NCI-H1436 treated with DMSO at 0.1 percent for 48 hours (cell line): ENCODE results near the gene STX18.
"Not testable (repeated sequence)": the region's sequence is repeated elsewhere in the genome, so short reads cannot be mapped to it uniquely, and the experiment has no call there.

ENCODE experiments used
- DNase-seq: peaks from one replicate; lab custom pipeline; 2025; lab: John Stamatoyannopoulos, UW

STX18 gene

DNA sequence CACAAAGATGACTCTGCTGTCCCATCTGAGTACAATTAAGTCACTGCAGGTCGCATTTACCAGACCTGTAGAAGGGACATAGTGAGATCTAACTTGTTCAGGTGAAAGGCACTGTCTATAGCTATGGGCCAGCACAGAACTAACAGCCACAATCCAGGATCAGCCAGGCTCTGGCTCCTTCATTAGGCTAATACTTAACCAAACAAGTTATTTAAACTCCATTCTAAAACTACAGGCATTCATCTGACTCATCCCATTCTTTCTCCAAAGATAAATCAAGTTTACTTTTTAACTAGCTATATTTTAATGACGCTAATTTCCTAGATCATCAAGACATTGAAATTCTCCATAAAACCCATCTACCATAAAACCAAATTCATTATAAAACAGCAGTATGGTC lies 62.5 kb downstream of the STX18 start:
- no peak for DNase-seq

DNA sequence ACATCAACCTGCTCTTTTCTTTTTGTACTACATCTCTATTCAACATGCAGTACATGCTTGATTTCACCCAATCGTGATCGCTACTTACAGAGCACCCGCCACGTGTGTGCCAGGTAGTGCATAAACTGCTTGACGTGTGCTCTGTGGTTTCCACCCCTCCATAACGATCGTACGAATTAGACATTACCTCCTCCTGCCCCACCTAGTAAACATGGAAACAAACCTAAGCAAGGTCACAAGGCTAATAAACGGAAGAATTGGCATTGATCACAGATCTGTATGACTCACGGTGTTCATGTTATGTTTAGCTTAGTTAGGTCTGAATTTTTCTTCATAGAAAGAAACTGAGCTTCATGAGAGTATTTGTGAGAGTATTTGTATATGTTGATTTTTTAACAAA lies 64.1 kb downstream of the STX18 start:
- no peak for DNase-seq

DNA sequence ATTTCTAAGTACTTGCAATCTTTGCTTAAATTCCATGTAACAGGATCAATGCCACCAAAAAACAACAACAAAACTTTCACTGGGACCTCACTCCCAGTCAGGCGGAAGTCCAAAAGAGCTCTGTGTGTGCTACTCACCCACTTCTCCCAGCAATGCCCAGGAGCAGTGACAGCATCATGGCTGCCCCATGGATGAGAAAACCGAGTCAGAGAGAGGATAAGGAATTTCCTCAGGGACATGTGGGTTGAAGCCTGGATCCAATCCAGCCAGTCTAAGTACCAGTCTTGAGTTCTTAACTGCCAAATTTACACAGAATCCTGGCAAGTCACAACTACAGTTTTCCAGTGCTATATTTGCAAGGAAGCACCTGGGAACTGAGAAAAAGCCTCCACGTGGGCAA lies 64.5 kb downstream of the STX18 start:
- DNase-seq = no peak

DNA sequence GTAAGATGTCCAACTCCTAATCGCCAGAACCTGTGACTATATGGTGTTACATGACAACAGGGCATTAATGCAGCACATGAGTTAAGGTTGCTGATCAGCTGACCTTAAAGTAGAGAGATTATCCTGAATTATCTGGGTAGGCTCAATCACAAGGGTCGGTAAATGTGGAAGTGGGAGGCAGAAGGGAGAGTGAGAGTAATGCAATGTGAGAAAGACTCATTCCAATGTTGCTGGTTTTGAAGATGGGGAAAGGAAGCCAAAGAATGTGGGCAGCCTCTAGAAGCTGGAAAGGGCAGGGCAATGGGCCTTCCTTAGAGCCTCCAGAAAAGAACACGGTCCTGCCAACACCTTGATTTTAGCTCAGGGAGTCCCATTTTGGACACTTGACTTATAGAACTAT lies 67.4 kb downstream of the STX18 start:
- DNase-seq = no peak

DNA sequence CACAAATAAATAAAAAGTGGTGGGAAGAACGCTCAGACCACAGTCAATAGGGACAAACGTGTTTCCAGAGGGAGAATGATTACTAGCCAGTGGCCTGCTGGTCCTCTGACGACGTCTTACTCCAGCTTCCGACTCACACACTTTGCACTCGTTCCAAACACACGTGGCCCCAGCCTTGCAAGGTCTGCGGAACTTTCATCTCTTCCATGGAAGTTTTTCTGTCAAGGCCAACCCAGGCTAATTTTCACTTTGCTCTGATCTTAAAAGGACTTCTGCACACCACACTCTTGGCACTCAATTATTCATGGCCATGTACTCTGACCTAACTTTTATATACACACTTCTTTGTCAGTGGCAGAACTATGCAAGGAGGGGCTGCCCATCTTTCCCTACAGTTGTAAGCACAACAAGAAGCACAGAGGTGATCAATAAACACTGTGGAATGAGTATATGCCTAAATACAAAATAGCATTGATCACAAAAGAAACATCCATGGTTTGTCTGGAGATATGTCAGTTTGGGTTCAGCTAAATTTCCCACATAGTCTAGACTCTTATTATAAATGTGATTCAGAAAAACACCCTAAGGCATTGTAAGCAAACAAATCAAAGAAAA lies 69.4 kb downstream of the STX18 start:
- no peak for DNase-seq

DNA sequence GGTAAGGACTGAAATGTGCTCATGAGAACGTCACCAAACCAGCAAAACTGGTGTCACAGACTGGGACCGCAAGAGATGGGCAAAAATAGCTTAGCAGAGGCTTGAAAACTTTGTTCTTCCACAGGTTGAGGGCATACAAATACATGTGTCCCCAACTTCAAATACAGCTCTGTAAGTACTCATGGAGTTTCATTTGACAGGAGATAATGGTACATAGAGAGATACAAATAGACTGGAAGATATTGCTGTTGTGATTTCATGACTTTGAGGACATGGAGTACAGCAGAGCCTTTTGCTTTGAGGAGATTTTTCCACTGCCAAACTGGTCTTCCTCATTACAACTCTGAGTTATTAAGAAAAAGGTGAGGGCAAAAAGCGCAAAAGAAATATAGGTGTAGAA lies 70.7 kb downstream of the STX18 start:
- DNase-seq = no peak

DNA sequence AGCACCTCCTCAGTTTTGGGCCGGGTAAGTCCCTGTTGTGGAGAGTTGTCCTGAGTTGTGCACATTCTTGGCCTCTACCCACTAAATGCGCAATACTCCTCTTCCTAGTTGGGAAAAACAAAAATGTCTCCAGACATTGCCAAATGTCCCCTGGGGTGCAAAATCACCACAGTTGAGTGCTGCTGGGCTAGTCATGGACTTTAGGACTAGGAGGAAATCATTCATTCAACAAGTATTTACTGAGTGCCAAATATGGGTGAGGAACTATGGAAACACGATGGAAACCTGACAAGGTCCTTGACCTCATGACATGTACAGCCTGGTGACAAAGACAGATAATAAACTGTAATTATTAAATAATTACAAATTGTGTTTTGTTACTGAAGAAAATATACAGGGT lies 71.6 kb downstream of the STX18 start:
- DNase-seq = no peak

DNA sequence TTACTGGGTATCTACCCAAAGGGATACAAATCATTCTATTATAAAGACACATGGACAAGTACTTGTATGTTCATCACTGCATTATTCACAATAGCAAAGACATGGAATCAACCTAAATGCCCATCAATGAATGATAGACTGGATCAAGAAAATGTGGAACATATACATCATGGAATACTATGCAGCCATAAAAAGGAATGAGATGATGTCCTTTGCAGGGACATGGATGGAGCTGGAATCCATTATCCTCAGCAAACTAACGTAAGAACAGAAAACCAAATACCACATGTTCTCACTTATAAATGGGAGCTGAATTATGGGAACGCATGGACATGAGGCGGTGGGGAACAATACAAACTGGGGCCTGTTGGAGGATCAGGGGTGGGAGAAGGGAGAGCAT lies 76.6 kb downstream of the STX18 start:
- not testable (repeated sequence) for DNase-seq

DNA sequence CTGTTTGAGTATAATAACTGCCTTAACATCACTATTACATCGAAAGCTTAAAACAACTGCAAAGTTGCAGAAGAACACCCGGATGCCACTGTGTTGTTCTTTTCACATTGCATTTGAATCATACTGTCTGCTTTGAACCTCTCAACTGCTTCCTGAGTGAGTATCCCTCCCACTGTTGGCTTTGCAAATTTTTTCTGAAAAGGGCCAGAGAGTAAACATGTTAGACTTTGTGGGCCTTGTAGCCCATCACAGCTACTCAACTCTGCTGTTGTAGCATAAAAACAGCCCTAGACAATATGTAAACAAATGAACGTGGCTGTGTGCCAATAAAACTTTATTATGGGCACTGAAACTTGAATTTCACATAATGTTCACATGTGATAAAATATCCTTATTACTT lies 78.9 kb downstream of the STX18 start:
- no peak for DNase-seq

DNA sequence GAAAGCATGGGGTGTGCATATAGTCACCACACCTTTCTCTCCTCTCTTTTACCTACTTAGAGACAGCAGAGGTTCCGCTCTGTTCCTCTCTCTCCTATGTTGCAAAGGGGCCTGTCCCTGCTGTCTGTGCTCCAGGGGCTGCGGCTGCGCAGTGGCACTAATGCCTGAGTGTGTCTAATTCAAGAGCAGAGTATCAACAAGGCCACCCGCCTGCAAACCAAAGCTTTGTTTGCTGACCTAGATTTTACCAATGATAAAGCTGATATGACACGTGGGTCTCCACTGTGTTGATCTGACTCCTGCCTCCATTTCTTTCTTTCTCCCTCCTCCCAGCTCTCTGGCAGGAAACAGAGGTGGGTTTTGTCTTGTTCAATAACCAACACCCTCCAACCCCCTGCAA lies 80.0 kb downstream of the STX18 start:
- DNase-seq = no peak

DNA sequence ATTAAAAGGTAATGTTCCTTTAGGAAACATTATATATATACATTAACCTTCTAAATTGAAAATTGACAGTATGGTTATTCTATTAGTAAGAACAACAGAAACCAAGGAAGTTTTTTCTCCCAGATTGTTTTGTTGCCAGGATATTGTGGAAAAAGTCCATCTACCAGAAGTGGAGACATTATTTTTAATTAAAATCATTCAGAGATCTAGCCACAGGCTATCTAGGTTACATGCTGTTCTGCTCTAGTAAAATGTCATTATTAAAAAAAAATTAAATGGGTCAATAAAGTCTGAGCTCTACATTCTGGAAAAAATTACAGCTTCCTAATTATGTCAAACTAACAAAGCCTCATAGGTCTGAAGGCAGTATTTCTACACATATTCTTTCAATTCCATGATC lies 80.7 kb downstream of the STX18 start:
- DNase-seq = no peak

DNA sequence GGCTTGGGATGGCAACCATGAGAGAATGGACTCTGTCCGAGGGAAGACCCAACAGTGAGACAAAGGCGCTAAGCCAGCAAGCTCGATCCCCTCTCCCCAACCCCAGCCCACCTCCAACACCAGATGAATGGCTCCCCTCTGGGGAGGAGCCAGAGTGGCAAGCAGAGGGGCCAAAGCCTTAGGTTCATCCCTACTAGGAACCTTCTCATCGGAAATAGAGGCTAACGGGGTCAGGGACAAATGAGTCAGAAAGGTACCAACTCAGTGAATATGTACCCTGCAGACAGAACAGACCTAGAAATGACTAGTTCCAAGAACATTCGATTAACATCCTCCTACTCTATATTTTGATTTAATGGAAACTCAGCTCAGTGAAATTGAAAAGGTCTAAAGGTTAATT lies 81.1 kb downstream of the STX18 start:
- DNase-seq = no peak

DNA sequence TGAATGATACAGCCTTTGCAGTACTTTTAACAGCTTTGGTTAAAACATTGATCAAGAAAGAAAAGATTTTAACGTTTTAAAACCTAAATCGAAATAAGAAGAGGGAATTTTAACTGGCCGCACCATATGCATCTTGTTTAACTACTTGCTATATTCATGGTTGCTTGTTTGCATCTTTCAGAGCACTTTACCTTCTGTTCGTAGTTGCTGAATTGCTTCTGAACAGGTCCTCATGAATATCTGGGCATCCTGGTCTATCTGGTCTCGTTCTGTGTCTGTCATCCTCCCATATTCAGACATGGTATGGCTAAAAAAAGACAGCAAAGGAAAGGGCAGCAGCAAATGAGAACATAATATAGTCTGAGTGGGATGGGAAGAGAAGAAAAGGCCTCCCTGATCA lies 82.7 kb downstream of the STX18 start:
- DNase-seq = no peak

DNA sequence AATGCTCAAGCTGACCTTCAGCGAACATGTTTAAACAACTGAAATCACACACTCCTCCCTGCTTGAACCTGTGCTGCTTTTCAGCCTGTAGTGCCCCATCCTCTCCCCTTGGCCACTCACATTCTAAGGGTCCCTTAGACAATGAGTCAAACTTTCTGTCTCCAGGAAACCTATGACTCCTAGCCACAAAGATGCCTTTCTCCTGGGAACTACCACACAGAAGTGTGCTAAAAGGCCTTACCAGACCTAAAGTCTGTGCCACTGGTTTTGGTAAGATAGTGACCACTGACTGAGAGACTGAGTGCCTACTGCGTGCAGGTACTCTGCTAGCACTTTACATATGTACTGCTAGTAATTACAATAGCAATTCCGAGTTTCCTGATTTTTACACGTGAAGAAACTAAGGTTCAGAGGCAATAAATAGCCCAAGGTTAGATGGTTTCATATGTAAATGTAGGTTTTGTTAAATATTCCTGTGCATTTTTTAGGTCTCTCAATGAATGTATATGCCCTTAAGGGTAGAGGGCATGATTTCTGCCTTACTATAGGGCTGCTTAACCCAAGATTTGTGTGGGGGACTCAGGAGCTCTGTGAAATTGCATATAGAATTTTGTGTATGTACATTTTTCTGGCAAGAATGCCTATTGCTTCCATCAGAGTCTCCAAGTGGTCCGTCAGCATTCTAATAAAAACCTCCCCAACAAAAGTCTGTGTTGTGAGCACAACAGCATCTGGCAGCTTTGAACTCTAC lies 83.9 kb downstream of the STX18 start:
- no peak for DNase-seq

DNA sequence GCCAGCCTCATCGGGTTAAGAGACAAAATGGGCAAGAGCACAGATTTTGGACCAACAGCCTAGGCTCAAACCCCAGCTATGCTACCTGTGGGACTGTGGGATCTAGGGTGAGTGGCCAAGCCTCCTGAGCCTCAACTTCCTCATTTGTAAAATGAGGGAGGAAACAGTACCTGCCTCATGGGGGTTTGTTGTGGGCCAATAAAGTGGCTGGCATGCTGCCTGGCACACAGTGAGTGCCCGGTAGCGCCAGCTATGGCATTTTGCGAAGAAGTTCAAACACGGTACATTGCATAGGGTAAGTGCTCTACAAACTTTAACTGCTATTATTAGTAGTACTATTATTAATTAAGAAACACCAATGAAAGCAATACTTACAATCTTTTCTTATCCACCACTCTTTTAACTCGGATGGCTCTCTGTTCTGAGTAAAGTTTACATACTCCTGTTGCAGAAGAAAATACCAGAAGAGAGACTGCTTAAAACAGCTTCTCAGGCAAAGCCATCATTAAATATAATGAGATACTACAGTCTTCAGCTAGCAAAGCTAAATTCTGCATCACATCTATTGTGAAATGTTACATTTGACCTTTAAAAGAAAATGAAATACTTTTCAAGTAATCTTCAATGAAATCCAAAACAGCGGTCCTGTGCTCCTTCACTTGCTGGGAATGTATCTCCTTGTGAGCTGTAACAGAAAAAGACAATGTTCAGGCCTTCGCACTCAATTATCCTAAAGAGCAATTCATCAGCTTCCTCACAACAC lies 84.9 kb downstream of the STX18 start:
- DNase-seq = no peak

DNA sequence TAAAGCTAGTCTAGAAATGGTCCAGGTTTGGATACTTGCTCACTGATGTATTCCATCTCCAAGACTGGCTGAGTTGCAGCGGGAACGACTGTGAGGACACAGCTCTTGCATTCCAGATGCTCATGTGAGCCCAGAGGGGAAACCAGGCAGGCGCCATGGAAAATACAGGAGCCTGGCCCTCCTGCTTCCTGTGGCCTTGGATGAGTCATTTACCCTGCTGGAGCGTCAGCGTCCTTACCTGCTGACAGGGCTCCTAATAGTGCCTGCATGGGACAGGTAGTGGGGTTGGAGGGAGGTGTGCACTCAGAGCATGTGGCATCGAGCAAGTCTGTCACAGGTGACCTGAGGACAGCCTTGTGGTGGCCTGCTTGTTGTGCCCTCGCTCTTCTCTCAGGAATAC lies 85.5 kb downstream of the STX18 start:
- DNase-seq = no peak

DNA sequence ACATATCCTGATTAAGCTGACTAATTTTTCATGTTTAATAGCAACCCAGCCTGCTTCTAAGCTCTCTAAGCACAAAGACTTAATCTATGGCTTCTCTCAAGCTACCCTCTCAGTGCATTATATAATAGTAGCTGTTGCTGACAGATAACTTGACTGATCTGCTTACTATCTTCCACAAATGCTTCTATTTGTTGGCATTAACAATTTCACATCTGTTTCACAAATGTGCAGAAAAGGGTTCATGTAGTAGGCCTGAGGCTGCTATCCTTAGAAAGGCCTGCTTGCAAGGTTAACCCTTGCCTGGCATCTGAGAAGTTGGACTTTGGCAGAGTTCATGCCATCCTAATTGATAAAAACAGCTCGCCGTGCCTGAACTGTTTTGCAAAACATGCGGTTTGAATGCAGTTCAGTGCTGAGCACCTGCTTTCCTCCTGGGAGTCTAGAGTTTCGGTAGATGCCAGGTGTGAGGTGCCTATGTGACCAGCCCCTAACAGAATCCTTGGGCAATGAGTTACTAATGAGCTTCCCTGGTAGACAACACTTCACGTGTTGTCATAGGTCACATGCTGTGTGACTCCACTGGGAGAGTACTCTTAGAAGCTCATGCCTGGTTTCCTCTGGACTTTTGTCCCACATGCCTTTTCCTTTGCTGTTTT lies 86.5 kb downstream of the STX18 start:
- no peak for DNase-seq

DNA sequence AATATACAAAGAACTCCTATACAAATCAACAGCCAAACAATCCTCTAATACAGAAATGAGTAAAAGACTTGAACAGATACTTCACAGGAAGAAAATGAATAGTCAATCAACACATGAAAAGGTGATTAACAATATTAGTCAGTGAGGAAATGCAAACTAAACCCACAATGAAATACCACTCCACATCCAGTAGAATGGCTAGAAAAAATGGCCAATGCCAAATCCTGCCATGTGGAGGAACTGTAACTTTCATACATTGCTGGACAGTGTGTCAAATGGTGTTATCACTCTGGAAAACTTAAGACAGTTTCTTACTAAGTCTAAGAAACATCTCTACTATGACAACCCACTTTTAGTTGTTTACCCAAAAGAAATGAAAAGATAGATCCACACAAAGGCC lies 95.4 kb downstream of the STX18 start:
- no peak for DNase-seq

DNA sequence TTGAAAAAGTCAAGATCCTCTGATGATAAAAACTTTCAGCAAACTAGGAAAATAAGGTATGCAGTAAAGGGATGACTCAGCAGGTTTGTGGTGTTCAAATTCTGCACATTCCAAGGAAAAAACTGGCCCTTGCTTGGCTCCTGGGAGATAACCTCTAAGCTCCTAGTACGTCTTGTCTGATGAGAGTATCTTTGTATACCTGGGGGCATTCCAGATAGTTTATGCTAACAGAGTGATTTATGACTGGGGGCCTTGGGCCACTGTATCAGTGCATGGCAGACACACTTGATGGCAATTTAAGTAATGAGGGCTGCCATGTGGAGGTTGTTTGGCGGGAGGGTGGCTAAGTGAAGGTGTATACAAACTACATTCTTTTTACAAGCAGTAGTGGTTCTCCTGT lies 98.0 kb downstream of the STX18 start:
- DNase-seq = no peak

DNA sequence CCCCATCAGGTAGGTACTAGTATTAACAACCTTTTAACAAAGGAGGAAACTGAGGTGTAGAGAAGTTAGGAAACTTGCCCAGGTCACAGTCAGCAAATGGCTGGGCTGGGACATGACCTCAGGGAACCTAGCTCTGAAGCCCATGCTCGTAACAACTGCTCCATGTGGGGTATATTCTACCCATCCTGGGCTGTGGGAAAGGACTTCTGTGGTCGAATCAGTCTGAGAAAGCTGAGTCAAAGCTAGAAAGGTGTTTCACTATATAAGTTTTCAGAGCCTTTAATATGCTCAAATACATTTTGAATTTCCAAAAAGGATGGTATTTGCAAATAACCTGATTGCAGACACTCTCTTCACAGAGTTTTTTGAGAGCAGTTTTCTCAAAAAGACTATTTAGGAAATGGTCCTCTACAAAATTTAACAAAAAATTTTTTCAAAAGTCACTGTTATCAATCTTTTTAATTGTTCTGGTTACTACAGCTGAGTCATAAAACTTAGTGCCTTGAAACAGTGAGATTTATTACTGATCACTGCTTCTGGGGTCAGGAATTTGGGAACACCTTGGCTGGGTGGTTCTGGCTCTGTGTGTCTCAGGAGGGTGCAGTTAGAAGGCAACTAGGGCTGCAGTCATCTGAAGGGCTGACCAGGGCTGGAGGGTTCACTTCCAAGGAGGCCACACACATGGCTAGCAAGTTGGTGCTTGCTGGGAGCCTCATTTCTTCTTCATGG lies 101.4 kb downstream of the STX18 start:
- no peak for DNase-seq

DNA sequence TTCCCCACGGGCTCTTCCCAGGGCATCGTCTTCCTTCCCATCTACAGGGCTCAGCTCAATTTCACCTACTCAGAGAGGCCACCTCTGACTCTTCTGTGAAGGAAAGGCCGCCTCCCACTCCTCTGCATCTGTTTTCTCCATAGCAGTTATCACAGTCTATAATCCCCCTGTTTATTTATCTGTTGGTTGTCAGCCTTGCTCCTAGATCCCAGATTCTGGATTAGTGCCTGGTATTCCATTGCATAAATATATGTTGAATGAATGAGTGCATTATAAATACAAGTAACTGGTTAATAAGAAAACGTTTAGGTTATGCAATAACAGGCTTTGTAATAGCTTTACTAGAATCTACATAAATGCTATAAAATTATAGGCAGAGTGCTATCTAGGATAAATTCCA lies 102.1 kb downstream of the STX18 start:
- no peak for DNase-seq

DNA sequence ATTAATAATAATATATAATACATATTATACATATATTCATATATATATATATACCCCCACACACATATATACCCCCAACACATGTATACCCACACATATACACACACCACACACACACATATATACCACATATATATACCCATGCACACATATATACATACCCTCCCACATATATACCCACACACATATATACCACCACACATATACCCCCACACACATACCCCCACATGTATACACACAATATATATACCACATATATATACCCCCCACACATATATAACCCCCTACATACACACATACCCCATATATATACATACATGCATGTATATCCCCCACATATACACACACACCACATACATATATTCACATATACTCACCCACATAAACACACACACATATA lies 103.0 kb downstream of the STX18 start:
- no peak for DNase-seq
